T-helper 17 cell (primary cell): Measurements from ENCODE around the gene UBXN11. TPM values are rescaled to one million over a fixed set of nuclear protein-coding genes. Genes with fewer than 3 reads are reported as not detected.
A peak's percentile ranks its signal among the peaks of the same experiment; 100 is the strongest.

Experiments
- ATAC-seq: fragments of 150-1000 bp; cut with Tn5 transposase; 2 replicates; pipeline ENCODE4 v1.10.0; 2021; ENCODE audit warnings: mild to moderate bottlenecking, moderate library complexity
- DNase-seq, 3 donors: peaks; one replicate each; pipeline versions ENCODE4 v3.0.0 to v3.0.0-alpha.2; 2020 to 2021
- H3K9me3 ChIP-seq: one replicate; pipeline ENCODE4 v1.7.0; 2013; ENCODE audit warnings: low read length, mild to moderate bottlenecking; ENCODE audit not compliant: control insufficient read depth, poor library complexity, severe bottlenecking
- H3K27ac Mint-ChIP-seq: one replicate; pipeline ENCODE4 v1.8.0; 2022; ENCODE audit warnings: mild to moderate bottlenecking, moderate library complexity, mixed read lengths
- H3K27me3 Mint-ChIP-seq: one replicate; pipeline ENCODE4 v1.8.0; 2022; ENCODE audit warnings: mixed read lengths
- H3K36me3 Mint-ChIP-seq: one replicate; pipeline ENCODE4 v1.8.0; 2022; ENCODE audit warnings: low read depth, mixed read lengths
- H3K4me1 Mint-ChIP-seq: one replicate; pipeline ENCODE4 v1.8.0; 2022; ENCODE audit warnings: mild to moderate bottlenecking, mixed read lengths
- H3K4me3 Mint-ChIP-seq: one replicate; pipeline ENCODE4 v1.8.0; 2022; ENCODE audit warnings: mild to moderate bottlenecking, moderate library complexity, mixed read lengths
- total RNA-seq, 4 donors: library from RNA in 2 of 4; stranded (reverse) in 2 of 4; gene quantifications; one replicate each; pipeline ENCODE4 v1.2.3 and lab custom pipeline; 2022 to 2026

The UBXN11 gene
- total RNA-seq, 2 donors from 2014 or later, result 44.6 to 45.1 TPM

GRCh38 chr1:26291939-26292338 lies 14.5 kb downstream of the UBXN11 start:
- Mint-ChIP-seq H3K27me3 (no peaks in the 10 kb centered on the region), H3K36me3 (peaks cover 5% of the 10 kb centered on the region), H3K4me3 (no peak overlapping the region), H3K27ac (peak overlapping the region; percentile 99), H3K4me1 (peaks cover 67% of the 10 kb centered on the region)
- DNase-seq, result no peak
- no peaks in the 10 kb centered on the region for H3K9me3 ChIP-seq
- ATAC-seq, result no peak

- Mint-ChIP-seq H3K27ac (peak overlapping the region; percentile 99), H3K36me3 (peaks cover 5% of the 10 kb centered on the region), H3K27me3 (no peaks in the 10 kb centered on the region), H3K4me1 (peaks cover 69% of the 10 kb centered on the region), H3K4me3 (no peak overlapping the region)
- ATAC-seq (no peak), DNase-seq (no peak)
- no peaks in the 10 kb centered on the region for H3K9me3 ChIP-seq
These were observed 15.0 kb downstream of the UBXN11 start for GRCh38 chr1:26291433-26291832.

- peak overlapping the region; percentile 74 for H3K4me3 Mint-ChIP-seq
- peak overlapping the region; percentile 99 for H3K27ac Mint-ChIP-seq
- H3K4me1 Mint-ChIP-seq, result peaks cover 69% of the 10 kb centered on the region
- ATAC-seq (no peak), DNase-seq (no peak)
- H3K9me3 ChIP-seq, result no peaks in the 10 kb centered on the region
- peaks cover 5% of the 10 kb centered on the region for H3K36me3 Mint-ChIP-seq
- no peaks in the 10 kb centered on the region for H3K27me3 Mint-ChIP-seq
These were observed 15.6 kb downstream of the UBXN11 start for GRCh38 chr1:26290882-26291261.

GRCh38 chr1:26290122-26290881 lies 16.1 kb downstream of the UBXN11 start:
- Mint-ChIP-seq H3K4me1 (peaks cover 67% of the 10 kb centered on the region), H3K27ac (peak overlapping the region; percentile 99), H3K36me3 (peaks cover 2% of the 10 kb centered on the region), H3K4me3 (peak overlapping the region; percentile 74), H3K27me3 (no peaks in the 10 kb centered on the region)
- DNase-seq, result no peak
- no peak for ATAC-seq
- H3K9me3 ChIP-seq, result no peaks in the 10 kb centered on the region

- DNase-seq, result no peak
- ATAC-seq, result peak; percentile 11
- H3K4me1 Mint-ChIP-seq, result peaks cover 71% of the 10 kb centered on the region
- H3K36me3 Mint-ChIP-seq, result peaks cover 5% of the 10 kb centered on the region
- H3K9me3 ChIP-seq, result no peaks in the 10 kb centered on the region
- H3K27me3 Mint-ChIP-seq, result no peaks in the 10 kb centered on the region
- H3K27ac Mint-ChIP-seq, result peak overlapping the region; percentile 99
- peak overlapping the region; percentile 74 for H3K4me3 Mint-ChIP-seq
These were observed 17.0 kb downstream of the UBXN11 start for GRCh38 chr1:26289158-26290059.

GRCh38 chr1:26288311-26288941 lies 18.0 kb downstream of the UBXN11 start:
- DNase-seq (peak in 1 of 3 donors; percentile 48), ATAC-seq (no peak)
- Mint-ChIP-seq H3K27me3 (no peaks in the 10 kb centered on the region), H3K36me3 (peaks cover 7% of the 10 kb centered on the region), H3K4me1 (peaks cover 79% of the 10 kb centered on the region), H3K4me3 (peak overlapping the region; percentile 74), H3K27ac (peak overlapping the region; percentile 99)
- no peaks in the 10 kb centered on the region for H3K9me3 ChIP-seq

GRCh38 chr1:26287811-26288210 lies 18.6 kb downstream of the UBXN11 start:
- Mint-ChIP-seq H3K4me3 (peak overlapping the region; percentile 92), H3K4me1 (peaks cover 83% of the 10 kb centered on the region), H3K27me3 (no peaks in the 10 kb centered on the region), H3K36me3 (peaks cover 11% of the 10 kb centered on the region), H3K27ac (peak overlapping the region; percentile 99)
- no peak for ATAC-seq
- no peak for DNase-seq
- H3K9me3 ChIP-seq, result no peaks in the 10 kb centered on the region

GRCh38 chr1:26287033-26287711 lies 19.3 kb downstream of the UBXN11 start:
- Mint-ChIP-seq H3K27me3 (no peaks in the 10 kb centered on the region), H3K27ac (peak overlapping the region; percentile 99), H3K4me1 (peaks cover 87% of the 10 kb centered on the region), H3K4me3 (peak overlapping the region; percentile 92), H3K36me3 (peaks cover 11% of the 10 kb centered on the region)
- H3K9me3 ChIP-seq, result no peaks in the 10 kb centered on the region
- ATAC-seq, result peak; percentile 62
- peak; percentile 49 to 65 (median 58) for DNase-seq

- no peak for DNase-seq
- H3K9me3 ChIP-seq, result no peaks in the 10 kb centered on the region
- Mint-ChIP-seq H3K36me3 (peaks cover 13% of the 10 kb centered on the region), H3K4me3 (no peak overlapping the region), H3K27me3 (no peaks in the 10 kb centered on the region), H3K4me1 (peaks cover 85% of the 10 kb centered on the region), H3K27ac (peak overlapping the region; percentile 99)
- ATAC-seq, result no peak
These were observed 20.4 kb downstream of the UBXN11 start for GRCh38 chr1:26286064-26286416.

GRCh38 chr1:26285366-26286063 lies 20.9 kb downstream of the UBXN11 start:
- Mint-ChIP-seq H3K4me3 (peak overlapping the region; percentile 91), H3K27ac (peak overlapping the region; percentile 99), H3K27me3 (no peaks in the 10 kb centered on the region), H3K4me1 (peaks cover 86% of the 10 kb centered on the region), H3K36me3 (peaks cover 14% of the 10 kb centered on the region)
- no peaks in the 10 kb centered on the region for H3K9me3 ChIP-seq
- no peak for DNase-seq
- no peak for ATAC-seq

- DNase-seq, result peak; percentile 78 to 89 (median 81)
- Mint-ChIP-seq H3K4me3 (peak overlapping the region; percentile 91), H3K27me3 (no peaks in the 10 kb centered on the region), H3K4me1 (peaks cover 80% of the 10 kb centered on the region), H3K27ac (peak overlapping the region; percentile 99), H3K36me3 (peaks cover 17% of the 10 kb centered on the region)
- ATAC-seq, result peak; percentile 78
- no peaks in the 10 kb centered on the region for H3K9me3 ChIP-seq
These were observed 21.7 kb downstream of the UBXN11 start for GRCh38 chr1:26284597-26285347.
